Vagina (tissue), 2 donors: ENCODE measurements around the gene STK11. TPM values are rescaled to one million over a fixed set of nuclear protein-coding genes. Genes with fewer than 3 reads are reported as not detected.

Experiments used
- DNase-seq, 2 donors: peaks; one replicate each; pipeline ENCODE4 v3.0.0-alpha.2; 2017; ENCODE audit errors: extremely low spot score in 2 of 2
- H3K27ac ChIP-seq: fragments of 200-600 bp; sonication (generic); one replicate; pipeline ENCODE4 v1.5.1; 2019
- H3K27me3 ChIP-seq: fragments of 200-600 bp; sonication (generic); one replicate; pipeline ENCODE4 v1.5.1; 2019
- H3K36me3 ChIP-seq, 2 donors: fragments of 200-600 bp; sonication (generic); one replicate each; pipeline ENCODE4 v1.5.1; 2017 to 2019
- H3K4me1 ChIP-seq: fragments of 200-600 bp; sonication (generic); one replicate; pipeline ENCODE4 v1.5.1; 2019
- H3K4me3 ChIP-seq, 2 donors: fragments of 200-600 bp; sonication (generic); 1 replicate in 1 of 2; 2 replicates in 1 of 2; pipeline ENCODE4 v1.5.1; 2016 to 2019
- H3K9me3 ChIP-seq: fragments of 200-600 bp; sonication (generic); one replicate; pipeline ENCODE4 v1.5.1; 2019
- POLR2A ChIP-seq, 2 donors: fragments of 450-650 bp; IDR thresholded peaks; one replicate each; pipeline ENCODE4 v1.6.1; 2017; ENCODE audit warnings: antibody characterized with exemption in 2 of 2, mild to moderate bottlenecking in 2 of 2, moderate library complexity in 2 of 2
- POLR2AphosphoS5 ChIP-seq, 2 donors: sonication (generic); formaldehyde crosslinking; IDR thresholded peaks; one replicate each; pipeline ENCODE4 v1.9.0; 2017; ENCODE audit warnings: antibody characterized with exemption in 2 of 2, mild to moderate bottlenecking in 2 of 2, low read depth in 1 of 2; ENCODE audit not compliant: insufficient read depth in 1 of 2
- intact Hi-C: fragments of 100-400 bp; cut with DNase I; formaldehyde crosslinking; loops from one replicate; pipeline ENCODE4 v1.15.1; 2023
- total RNA-seq: library from RNA; depleted of rRNA; stranded (reverse); fragments of >200 nt; gene quantifications from one replicate; pipeline ENCODE4 v1.2.3, GENCODE V29; 2016
- TF ChIP-seq, protein P1 (sequence below), 3 experiments: fragments of 450-650 bp in 2 of 3; fragments of 200-600 bp in 1 of 3; sonication (generic) in 1 of 3; IDR thresholded peaks; one replicate each; pipeline ENCODE4 v1.5.1; 2017 to 2019; ENCODE audit warnings: antibody characterized with exemption in 3 of 3, mild to moderate bottlenecking in 2 of 3, moderate library complexity in 2 of 3

Gene STK11
- total RNA-seq, 1 donor from 2014 or later: 54.5 TPM

DNA sequence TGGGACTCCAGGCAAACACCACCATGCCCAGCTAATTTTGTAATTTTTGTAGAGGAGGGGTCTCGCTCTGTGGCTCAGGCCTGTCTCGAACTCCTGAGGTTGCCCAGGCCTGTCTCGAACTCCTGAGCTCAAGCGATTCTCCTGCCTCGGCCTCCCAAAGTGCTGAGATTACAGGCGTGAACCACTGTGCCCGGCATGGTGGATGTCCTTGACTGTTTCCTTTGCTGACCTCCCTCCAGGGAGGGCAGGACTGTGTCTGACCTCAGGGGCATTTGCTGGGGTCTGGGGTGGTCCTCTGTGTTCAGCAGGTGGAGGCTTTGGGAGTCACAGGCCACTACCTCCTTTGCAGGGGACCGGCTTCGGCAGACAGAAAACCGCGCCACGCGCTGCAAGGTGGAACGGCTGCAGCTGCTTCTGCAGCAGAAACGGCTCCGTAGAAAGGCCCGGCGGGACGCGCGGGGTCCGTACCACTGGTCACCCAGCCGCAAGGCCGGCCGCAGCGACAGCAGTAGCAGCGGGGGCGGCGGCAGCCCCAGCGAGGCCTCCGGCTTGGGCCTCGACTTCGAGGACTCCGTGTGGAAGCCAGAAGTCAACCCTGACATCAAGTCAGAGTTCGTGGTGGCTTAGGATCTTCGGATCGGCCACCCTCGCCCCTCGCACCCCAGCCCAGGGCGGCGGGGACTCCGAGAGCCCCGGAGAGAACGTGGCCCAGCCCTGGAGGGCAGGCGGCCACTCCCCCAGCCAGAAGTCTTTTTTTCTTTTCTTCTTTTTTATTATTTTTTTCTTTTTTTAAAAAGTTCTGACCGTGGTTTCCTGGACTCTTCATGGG, 51.3 kb downstream of the STK11 start:
- Histone ChIP-seq H3K27me3 (no peaks in the 10 kb centered on the region), H3K36me3 (peaks cover 0 to 47% of the 10 kb centered on the region in 2 donors), H3K9me3 (no peaks in the 10 kb centered on the region), H3K4me1 (peaks cover 87% of the 10 kb centered on the region), H3K4me3 (no peak overlapping the region), H3K27ac (peak overlapping the region; percentile 97)
- no peak for DNase-seq
- TF ChIP-seq POLR2AphosphoS5 (IDR thresholded peaks at IDR 0.05; ENCODE audit: insufficient read depth in 1 of 2, low read depth in 1 of 2): peak in 1 of 2 donors; percentile 54
- TF ChIP-seq, protein P1, sequence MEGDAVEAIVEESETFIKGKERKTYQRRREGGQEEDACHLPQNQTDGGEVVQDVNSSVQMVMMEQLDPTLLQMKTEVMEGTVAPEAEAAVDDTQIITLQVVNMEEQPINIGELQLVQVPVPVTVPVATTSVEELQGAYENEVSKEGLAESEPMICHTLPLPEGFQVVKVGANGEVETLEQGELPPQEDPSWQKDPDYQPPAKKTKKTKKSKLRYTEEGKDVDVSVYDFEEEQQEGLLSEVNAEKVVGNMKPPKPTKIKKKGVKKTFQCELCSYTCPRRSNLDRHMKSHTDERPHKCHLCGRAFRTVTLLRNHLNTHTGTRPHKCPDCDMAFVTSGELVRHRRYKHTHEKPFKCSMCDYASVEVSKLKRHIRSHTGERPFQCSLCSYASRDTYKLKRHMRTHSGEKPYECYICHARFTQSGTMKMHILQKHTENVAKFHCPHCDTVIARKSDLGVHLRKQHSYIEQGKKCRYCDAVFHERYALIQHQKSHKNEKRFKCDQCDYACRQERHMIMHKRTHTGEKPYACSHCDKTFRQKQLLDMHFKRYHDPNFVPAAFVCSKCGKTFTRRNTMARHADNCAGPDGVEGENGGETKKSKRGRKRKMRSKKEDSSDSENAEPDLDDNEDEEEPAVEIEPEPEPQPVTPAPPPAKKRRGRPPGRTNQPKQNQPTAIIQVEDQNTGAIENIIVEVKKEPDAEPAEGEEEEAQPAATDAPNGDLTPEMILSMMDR (IDR thresholded peaks at IDR 0.05): no peak
- intact Hi-C loops: no loop called here

- intact Hi-C loops: no loop called here
Observed at GRCh38 chr19:1257475-1258162, 52.0 kb downstream of the STK11 start.

GRCh38 chr19:1258163-1258492, 52.5 kb downstream of the STK11 start:
- Histone ChIP-seq H3K27me3 (no peaks in the 10 kb centered on the region), H3K4me3 (no peak overlapping the region), H3K36me3 (peaks cover 0 to 47% of the 10 kb centered on the region in 2 donors), H3K4me1 (peaks cover 96% of the 10 kb centered on the region), H3K9me3 (no peaks in the 10 kb centered on the region), H3K27ac (peak overlapping the region; percentile 97)
- intact Hi-C loops: no loop called here
- DNase-seq: no peak
- no peak for TF ChIP-seq POLR2AphosphoS5 (IDR thresholded peaks at IDR 0.05; ENCODE audit: insufficient read depth in 1 of 2, low read depth in 1 of 2)
- TF ChIP-seq POLR2A (IDR thresholded peaks at IDR 0.05): no peak
- TF ChIP-seq, protein P1 (IDR thresholded peaks at IDR 0.05): no peak

More at GRCh38 chr19:1257475-1258162, 52.0 kb downstream of the STK11 start:
- Histone ChIP-seq H3K27ac (peak overlapping the region; percentile 97), H3K27me3 (no peaks in the 10 kb centered on the region), H3K9me3 (no peaks in the 10 kb centered on the region), H3K36me3 (peaks cover 0 to 47% of the 10 kb centered on the region in 2 donors), H3K4me3 (no peak overlapping the region), H3K4me1 (peaks cover 91% of the 10 kb centered on the region)
- no peak for DNase-seq
- TF ChIP-seq POLR2A (IDR thresholded peaks at IDR 0.05): no peak
- peak in 1 of 2 donors; percentile 21 for TF ChIP-seq POLR2AphosphoS5 (IDR thresholded peaks at IDR 0.05; ENCODE audit: insufficient read depth in 1 of 2, low read depth in 1 of 2)
- TF ChIP-seq, protein P1 (IDR thresholded peaks at IDR 0.05): no peak

- no peaks in the 10 kb centered on the region for H3K27me3 ChIP-seq
- H3K4me3 ChIP-seq: peak overlapping the region; percentile 17 to 24
- H3K36me3 ChIP-seq: peaks cover 0 to 46% of the 10 kb centered on the region in 2 donors
- peaks cover 93% of the 10 kb centered on the region for H3K4me1 ChIP-seq
- peak overlapping the region; percentile 97 for H3K27ac ChIP-seq
- H3K9me3 ChIP-seq: no peaks in the 10 kb centered on the region
- DNase-seq: no peak
- TF ChIP-seq POLR2AphosphoS5 (IDR thresholded peaks at IDR 0.05; ENCODE audit: insufficient read depth in 1 of 2, low read depth in 1 of 2) (no peak), POLR2A (IDR thresholded peaks at IDR 0.05) (no peak)
- TF ChIP-seq, protein P1 (IDR thresholded peaks at IDR 0.05): no peak
- intact Hi-C loops: no loop called here
Observed at GRCh38 chr19:1258707-1259205, 53.2 kb downstream of the STK11 start.
